SK-N-SH (cell line): ENCODE measurements around the gene LRCH4. TPM values are rescaled to one million over a fixed set of nuclear protein-coding genes. Genes with fewer than 3 reads are reported as not detected.
"Not testable (repeated sequence)": the region's sequence is repeated elsewhere in the genome, so short reads cannot be mapped to it uniquely, and the experiment has no call there.

Experiments
- CTCF ChIA-PET: fragments of 300-600, 350-600 bp; formaldehyde crosslinking; extraction: SDS; loops from one replicate; lab custom pipeline; 2021; lab: Yijun Ruan, JAX
- POLR2A ChIA-PET: fragments of 350-600 bp; sonication (Branson Sonifier 250); formaldehyde crosslinking; extraction: SDS; loops from one replicate; lab custom pipeline; 2020; ENCODE audit warnings: antibody characterized with exemption, inconsistent platforms; lab: Yijun Ruan, JAX
- DNase-seq: peaks from one replicate; pipeline ENCODE4 v3.0.0; 2012
- H2AFZ ChIP-seq: fragments of 200-600 bp; sonication (generic); 2 replicates; pipeline ENCODE4 v1.8.1; 2016; ENCODE audit warnings: antibody characterized with exemption, mild to moderate bottlenecking, low read depth
- H3F3A ChIP-seq: fragments of 200-600 bp; sonication (generic); replicated peaks from 2 replicates; pipeline ENCODE3; 2016; ENCODE audit warnings: antibody characterized with exemption, mild to moderate bottlenecking; ENCODE audit not compliant: insufficient read depth
- H3K27ac ChIP-seq, 2 experiments: fragments of 200-500 bp in 1 of 2; fragments of 200-600 bp in 1 of 2; sonication (Bioruptor generic) in 1 of 2; sonication (generic), shearing (Covaris generic) in 1 of 2; 2 replicates each; pipeline versions ENCODE4 v1.5.1 to v1.6.1; 2014 to 2016; ENCODE audit warnings: low read depth in 2 of 2, inconsistent platforms in 1 of 2, low read length in 1 of 2, mild to moderate bottlenecking in 1 of 2, mixed read lengths in 1 of 2
- H3K27me3 ChIP-seq: fragments of 200-600 bp; sonication (generic), shearing (Covaris generic); 2 replicates; pipeline ENCODE4 v1.6.1; 2016; ENCODE audit warnings: mixed run types; ENCODE audit not compliant: insufficient read depth
- H3K36me3 ChIP-seq, 2 experiments: fragments of 200-500 bp in 1 of 2; fragments of 200-600 bp in 1 of 2; sonication (Bioruptor generic) in 1 of 2; sonication (generic) in 1 of 2; replicated peaks in 1 of 2; 2 replicates each; pipeline versions ENCODE3 to v1.5.1; 2014 to 2016; ENCODE audit warnings: low read length in 1 of 2, mild to moderate bottlenecking in 1 of 2; ENCODE audit not compliant: insufficient read depth in 2 of 2, control insufficient read depth in 1 of 2
- H3K4me1 ChIP-seq, 2 experiments: fragments of 200-500 bp in 1 of 2; fragments of 200-600 bp in 1 of 2; sonication (Bioruptor generic) in 1 of 2; sonication (generic), shearing (Covaris generic) in 1 of 2; 2 replicates each; pipeline versions ENCODE4 v1.5.1 to v1.6.1; 2014 to 2016; ENCODE audit warnings: low read depth in 1 of 2, low read length in 1 of 2, mixed run types in 1 of 2; ENCODE audit not compliant: insufficient read depth in 2 of 2, control insufficient read depth in 1 of 2
- H3K4me2 ChIP-seq: fragments of 200-600 bp; sonication (generic), shearing (Covaris generic); 2 replicates; pipeline ENCODE4 v1.6.1; 2017; ENCODE audit warnings: mixed run types
- H3K4me3 ChIP-seq, 2 experiments: fragments of 200-500 bp in 1 of 2; fragments of 200-600 bp in 1 of 2; sonication (Bioruptor generic) in 1 of 2; sonication (generic), shearing (Covaris generic) in 1 of 2; 2 replicates each; pipeline versions ENCODE4 v1.5.1 to v1.8.1; 2014 to 2016; ENCODE audit warnings: low read depth in 2 of 2, inconsistent platforms in 1 of 2, low read length in 1 of 2, mild to moderate bottlenecking in 1 of 2, mixed read lengths in 1 of 2, moderate library complexity in 1 of 2
- H3K79me2 ChIP-seq: fragments of 200-600 bp; sonication (generic); 2 replicates; pipeline ENCODE4 v1.8.1; 2017; ENCODE audit warnings: mild to moderate bottlenecking; ENCODE audit not compliant: insufficient read depth
- H3K9ac ChIP-seq: fragments of 200-600 bp; sonication (generic); 2 replicates; pipeline ENCODE4 v1.6.1; 2017; ENCODE audit warnings: mixed run types
- H3K9me2 ChIP-seq: fragments of 200-600 bp; sonication (generic); 2 replicates; pipeline ENCODE4 v1.6.1; 2017; ENCODE audit warnings: mixed run types
- H3K9me3 ChIP-seq: fragments of 200-600 bp; sonication (generic); 2 replicates; pipeline ENCODE4 v1.6.1; 2017; ENCODE audit warnings: mixed run types, mild to moderate bottlenecking, moderate library complexity
- H4K20me1 ChIP-seq: fragments of 200-600 bp; sonication (generic); 2 replicates; pipeline ENCODE4 v1.6.1; 2017; ENCODE audit warnings: mild to moderate bottlenecking, mixed run types; ENCODE audit not compliant: insufficient read depth
- ELF1 ChIP-seq: IDR thresholded peaks from 2 replicates; pipeline ENCODE4 v1.4.0; 2012
- EP300 ChIP-seq, 2 experiments: IDR thresholded peaks; 2 replicates each; pipeline versions ENCODE4 v1.4.0 to v1.6.1; 2012; ENCODE audit warnings: borderline replicate concordance in 1 of 2, low read depth in 1 of 2, low read length in 1 of 2
- FOSL2 ChIP-seq: IDR thresholded peaks from 2 replicates; pipeline ENCODE4 v1.4.0; 2012; ENCODE audit warnings: low read depth, mild to moderate bottlenecking, moderate library complexity, borderline replicate concordance
- FOXM1 ChIP-seq: IDR thresholded peaks from 2 replicates; pipeline ENCODE4 v1.4.0; 2012; ENCODE audit warnings: low read depth, mild to moderate bottlenecking
- GABPA ChIP-seq: IDR thresholded peaks from 2 replicates; pipeline ENCODE4 v1.4.0; 2012; ENCODE audit warnings: low read depth, mild to moderate bottlenecking
- JUND ChIP-seq: IDR thresholded peaks from 2 replicates; pipeline ENCODE4 v1.4.0; 2012
- MEF2A ChIP-seq: IDR thresholded peaks from 2 replicates; pipeline ENCODE4 v1.4.0; 2012; ENCODE audit warnings: low read depth, borderline replicate concordance
- MXI1 ChIP-seq: IDR thresholded peaks from 2 replicates; pipeline ENCODE4 v1.6.1; 2012; ENCODE audit warnings: mild to moderate bottlenecking, low read depth, low read length, improper control_type of control experiment
- NRF1 ChIP-seq: IDR thresholded peaks from 2 replicates; pipeline ENCODE4 v1.6.1; 2012; ENCODE audit warnings: low read depth, mild to moderate bottlenecking, low read length
- POLR2AphosphoS5 ChIP-seq: IDR thresholded peaks from 2 replicates; pipeline ENCODE4 v1.6.1; 2012; ENCODE audit warnings: low read depth, low read length
- RAD21 ChIP-seq: IDR thresholded peaks from 2 replicates; pipeline ENCODE4 v1.6.1; 2012; ENCODE audit warnings: mild to moderate bottlenecking, low read length
- RCOR1 ChIP-seq: fragments of 150-350 bp; IDR thresholded peaks from 2 replicates; pipeline ENCODE4 v1.6.1; 2017; ENCODE audit warnings: antibody characterized with exemption, low read length
- RFX5 ChIP-seq: IDR thresholded peaks from 2 replicates; pipeline ENCODE4 v1.6.1; 2012; ENCODE audit warnings: mild to moderate bottlenecking, improper control_type of control experiment, low read length
- SIN3A ChIP-seq: IDR thresholded peaks from 2 replicates; pipeline ENCODE4 v1.6.1; 2012; ENCODE audit warnings: low read depth, mild to moderate bottlenecking, low read length, moderate library complexity, borderline replicate concordance
- SMC3 ChIP-seq: IDR thresholded peaks from 2 replicates; pipeline ENCODE4 v1.6.1; 2012; ENCODE audit warnings: low read depth, low read length, improper control_type of control experiment
- TAF1 ChIP-seq: IDR thresholded peaks from 2 replicates; pipeline ENCODE4 v1.6.1; 2012; ENCODE audit warnings: low read depth, mild to moderate bottlenecking, low read length, moderate library complexity, borderline replicate concordance
- TCF12 ChIP-seq: IDR thresholded peaks from 2 replicates; pipeline ENCODE4 v1.4.0; 2012
- TEAD4 ChIP-seq: IDR thresholded peaks from 2 replicates; pipeline ENCODE4 v1.4.0; 2012; ENCODE audit warnings: mild to moderate bottlenecking, borderline replicate concordance; ENCODE audit not compliant: insufficient read depth
- YY1 ChIP-seq: IDR thresholded peaks from 2 replicates; pipeline ENCODE4 v1.4.0; 2012; ENCODE audit warnings: low read depth, mild to moderate bottlenecking
- WGBS: methylation state at CpG from one replicate; pipeline ENCODE4 v1.1.6; 2017; ENCODE audit warnings: low lambda C conversion rate; 5-methylcytosine and 5-hydroxymethylcytosine counted together
- polyA plus RNA-seq, 3 experiments: library from polyadenylated mRNA; depleted of rRNA; stranded (reverse); fragments of >200 nt; gene quantifications; 2 replicates each; pipeline ENCODE4 v1.2.3, GENCODE V29; 2012
- TF ChIP-seq, protein P1 (sequence below): IDR thresholded peaks from 2 replicates; pipeline ENCODE4 v1.4.0; 2012; ENCODE audit warnings: low read depth
- TF ChIP-seq, protein P2 (sequence below): fragments of 200-600 bp; sonication (generic); IDR thresholded peaks from 2 replicates; pipeline ENCODE4 v1.6.1; 2017; ENCODE audit warnings: antibody characterized with exemption, mild to moderate bottlenecking, moderate library complexity

Gene LRCH4
- polyA plus RNA-seq, 1 of the 3 experiments (the other 2 are of a cell fraction): 29.8 TPM

DNA sequence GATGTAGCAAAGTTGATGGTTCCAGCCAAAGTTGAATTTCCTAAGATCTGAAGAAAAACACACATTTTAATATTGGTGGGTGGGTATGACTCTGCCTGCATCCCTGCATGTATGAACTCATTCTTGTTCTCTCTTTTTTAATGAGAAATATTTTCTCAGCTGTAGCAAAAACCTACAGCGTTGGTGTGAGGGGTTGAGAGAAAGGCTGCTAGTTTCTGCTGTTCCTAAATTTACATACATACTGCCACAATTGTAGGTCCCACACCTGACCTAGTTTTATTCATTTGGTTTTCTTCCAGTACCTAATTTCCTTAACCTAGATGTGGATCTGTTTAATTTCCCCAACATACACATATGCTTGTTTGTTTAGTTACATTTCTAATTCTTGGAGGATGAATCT is 42.3 kb downstream of the LRCH4 start:
- H3K36me3 ChIP-seq: no peaks in the 10 kb centered on the region
- no peaks in the 10 kb centered on the region for H3K27me3 ChIP-seq
- no peak overlapping the region for H3K4me3 ChIP-seq
- no peak overlapping the region for H3K9ac ChIP-seq
- H3K9me2 ChIP-seq: no peaks in the 10 kb centered on the region
- ChIA-PET POLR2A (no interaction called here), CTCF (interaction anchor here (1.2 to 19.1 kb wide), 6 partner anchors 10 to 89 kb away, joined by 3 to 353 read pairs (median 6); partner anchors contain the start of gene NYAP1)
- H3K4me1 ChIP-seq: peaks cover 36 to 48% of the 10 kb centered on the region in 2 experiments
- no peaks in the 10 kb centered on the region for H4K20me1 ChIP-seq
- DNase-seq: no peak
- 93% methylated on average over 1 of the region's 1 CpG for WGBS
- peaks cover 36% of the 10 kb centered on the region for H3F3A ChIP-seq
- no peak overlapping the region for H3K27ac ChIP-seq
- no peaks in the 10 kb centered on the region for H3K9me3 ChIP-seq
- TF ChIP-seq TAF1 (no peak), RAD21 (no peak), JUND (no peak), SIN3A (no peak), POLR2AphosphoS5 (no peak), ELF1 (no peak), TCF12 (no peak), MEF2A (no peak), YY1 (no peak), TEAD4 (no peak), SMC3 (no peak)
- TF ChIP-seq, protein P1, sequence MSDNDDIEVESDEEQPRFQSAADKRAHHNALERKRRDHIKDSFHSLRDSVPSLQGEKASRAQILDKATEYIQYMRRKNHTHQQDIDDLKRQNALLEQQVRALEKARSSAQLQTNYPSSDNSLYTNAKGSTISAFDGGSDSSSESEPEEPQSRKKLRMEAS: no peak
- H2AFZ ChIP-seq: no peak overlapping the region
- H3K79me2 ChIP-seq: peaks cover 27% of the 10 kb centered on the region; the same call in 1 of the 2 replicates
- H3K4me2 ChIP-seq: no peak overlapping the region

DNA sequence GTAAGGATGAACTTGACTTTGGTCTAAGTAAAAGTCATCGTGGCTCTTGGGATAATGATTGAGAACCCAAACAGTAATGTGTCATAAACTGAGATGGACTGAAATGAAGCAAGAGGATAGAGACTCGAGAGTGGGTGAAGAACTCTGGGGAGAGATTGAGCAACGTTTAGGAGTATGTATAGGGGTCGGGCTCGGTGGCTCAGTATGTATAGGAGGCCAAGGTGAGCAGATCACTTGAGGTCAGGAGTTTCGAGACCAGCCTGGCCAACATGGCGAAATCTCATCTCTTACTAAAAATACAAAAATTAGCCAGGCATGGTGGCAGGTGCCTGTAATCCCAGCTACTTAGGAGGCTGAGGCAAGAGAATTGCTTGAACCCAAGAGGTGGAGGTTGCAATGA is 44.6 kb downstream of the LRCH4 start:
- Histone ChIP-seq H3F3A (peaks cover 26% of the 10 kb centered on the region), H3K4me1 (peaks cover 14 to 32% of the 10 kb centered on the region in 2 experiments), H3K79me2 (peaks cover 16% of the 10 kb centered on the region; the same call in 1 of the 2 replicates)
- not testable (repeated sequence) for H3K9me2 ChIP-seq, H3K4me3 ChIP-seq, H3K27ac ChIP-seq, H3K9me3 ChIP-seq, H2AFZ ChIP-seq, H4K20me1 ChIP-seq, DNase-seq, H3K36me3 ChIP-seq, H3K9ac ChIP-seq, H3K27me3 ChIP-seq, H3K4me2 ChIP-seq
- POLR2A ChIA-PET: interaction anchor here (0.6 kb wide), 1 partner anchor 67 kb away, joined by 3 read pairs; no protein-coding TSS in a partner anchor
- CTCF ChIA-PET: interaction anchor here (0.9 to 19.1 kb wide), 6 partner anchors 12 to 151 kb away, joined by 3 to 353 read pairs (median 10); partner anchors contain the start of gene NYAP1
- WGBS: 88% methylated on average over 7 of the region's 7 CpGs

DNA sequence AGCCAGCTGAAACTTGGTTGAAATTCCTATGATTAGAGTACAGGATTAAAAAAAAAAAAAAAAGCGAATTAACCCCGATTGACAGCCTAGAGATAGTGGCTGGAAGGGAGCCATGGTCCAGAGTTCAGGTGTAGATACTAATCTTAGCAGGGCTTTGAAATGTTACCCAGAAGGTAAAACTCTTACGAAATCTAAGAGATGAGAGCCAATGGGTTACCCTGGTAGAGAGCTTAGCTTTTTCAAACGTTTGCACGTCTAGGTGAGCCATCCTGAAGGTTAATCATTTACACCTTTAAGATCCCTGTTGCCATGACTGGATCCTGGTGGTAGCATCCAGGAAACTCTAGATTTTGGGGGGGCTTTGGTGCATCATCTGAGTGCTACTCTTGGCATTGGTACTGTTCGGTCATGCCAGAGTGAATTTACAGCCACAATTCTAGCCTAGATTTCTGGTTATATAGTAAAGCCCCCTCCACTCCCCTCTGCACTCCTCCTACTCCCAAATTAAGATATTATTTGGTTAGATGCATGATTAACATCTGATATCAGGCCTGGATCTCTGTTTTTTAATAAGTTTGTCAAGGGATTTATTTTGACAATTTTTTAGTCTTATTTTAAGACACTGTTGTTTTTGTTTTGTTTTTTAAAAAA is 45.7 kb downstream of the LRCH4 start:
- CTCF ChIA-PET: interaction anchor here (1.0 to 19.1 kb wide), 5 partner anchors 21 to 71 kb away, joined by 3 to 353 read pairs (median 10); partner anchors contain the start of gene NYAP1
- H2AFZ ChIP-seq: no peak overlapping the region
- peaks cover 5 to 21% of the 10 kb centered on the region in 2 experiments; a peak in 3 of 4 replicates for H3K4me1 ChIP-seq
- no peaks in the 10 kb centered on the region for H3K36me3 ChIP-seq
- H3F3A ChIP-seq: peaks cover 15% of the 10 kb centered on the region
- no peaks in the 10 kb centered on the region for H4K20me1 ChIP-seq
- DNase-seq: no peak
- H3K79me2 ChIP-seq: peaks cover 16% of the 10 kb centered on the region; the same call in 1 of the 2 replicates
- H3K27ac ChIP-seq: no peak overlapping the region
- peak overlapping the region; percentile 69 to 92 for H3K4me3 ChIP-seq
- no peaks in the 10 kb centered on the region for H3K9me3 ChIP-seq
- no peaks in the 10 kb centered on the region for H3K9me2 ChIP-seq
- peak overlapping the region; percentile 59 for H3K9ac ChIP-seq
- H3K4me2 ChIP-seq: peak overlapping the region; percentile 89
- WGBS: 67% methylated on average over 6 of the region's 6 CpGs
- POLR2A ChIA-PET: no interaction called here
- H3K27me3 ChIP-seq: no peaks in the 10 kb centered on the region
- TF ChIP-seq NRF1 (no peak), FOXM1 (no peak), MEF2A (no peak), MXI1 (no peak), RAD21 (no peak), RCOR1 (no peak), TEAD4 (no peak), FOSL2 (no peak), GABPA (no peak), SIN3A (no peak), RFX5 (no peak), EP300 (IDR thresholded peaks at IDR 0.05; ENCODE audit: borderline replicate concordance in 1 of 2, low read depth in 1 of 2, low read length in 1 of 2) (no peak)
- TF ChIP-seq, protein P2, sequence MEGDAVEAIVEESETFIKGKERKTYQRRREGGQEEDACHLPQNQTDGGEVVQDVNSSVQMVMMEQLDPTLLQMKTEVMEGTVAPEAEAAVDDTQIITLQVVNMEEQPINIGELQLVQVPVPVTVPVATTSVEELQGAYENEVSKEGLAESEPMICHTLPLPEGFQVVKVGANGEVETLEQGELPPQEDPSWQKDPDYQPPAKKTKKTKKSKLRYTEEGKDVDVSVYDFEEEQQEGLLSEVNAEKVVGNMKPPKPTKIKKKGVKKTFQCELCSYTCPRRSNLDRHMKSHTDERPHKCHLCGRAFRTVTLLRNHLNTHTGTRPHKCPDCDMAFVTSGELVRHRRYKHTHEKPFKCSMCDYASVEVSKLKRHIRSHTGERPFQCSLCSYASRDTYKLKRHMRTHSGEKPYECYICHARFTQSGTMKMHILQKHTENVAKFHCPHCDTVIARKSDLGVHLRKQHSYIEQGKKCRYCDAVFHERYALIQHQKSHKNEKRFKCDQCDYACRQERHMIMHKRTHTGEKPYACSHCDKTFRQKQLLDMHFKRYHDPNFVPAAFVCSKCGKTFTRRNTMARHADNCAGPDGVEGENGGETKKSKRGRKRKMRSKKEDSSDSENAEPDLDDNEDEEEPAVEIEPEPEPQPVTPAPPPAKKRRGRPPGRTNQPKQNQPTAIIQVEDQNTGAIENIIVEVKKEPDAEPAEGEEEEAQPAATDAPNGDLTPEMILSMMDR: no peak
- TF ChIP-seq, protein P1: no peak
